GM18508 (cell line): ENCODE results near the gene SLC35E4.

Experiments
- ATAC-seq: cut with Tn5 transposase; IDR thresholded peaks from one replicate; pipeline ENCODE4 v1.9.1; 2021; ENCODE audit warnings: moderate number of reproducible peaks; ENCODE audit not compliant: insufficient read depth, unreplicated experiment

SLC35E4 gene

GRCh38 chr22:30681831-30682230 lies 46.2 kb downstream of the SLC35E4 start:
- no peak for ATAC-seq

- ATAC-seq, result no peak
Measured at GRCh38 chr22:30685178-30685577, 49.6 kb downstream of the SLC35E4 start.

GRCh38 chr22:30687358-30687757 lies 51.8 kb downstream of the SLC35E4 start:
- ATAC-seq, result no peak

- no peak for ATAC-seq
Measured at GRCh38 chr22:30689622-30690021, 54.0 kb downstream of the SLC35E4 start.

- no peak for ATAC-seq
Measured at GRCh38 chr22:30691204-30691603, 55.6 kb downstream of the SLC35E4 start.

- no peak for ATAC-seq
Measured at GRCh38 chr22:30694171-30694639, 58.6 kb downstream of the SLC35E4 start.

DNA sequence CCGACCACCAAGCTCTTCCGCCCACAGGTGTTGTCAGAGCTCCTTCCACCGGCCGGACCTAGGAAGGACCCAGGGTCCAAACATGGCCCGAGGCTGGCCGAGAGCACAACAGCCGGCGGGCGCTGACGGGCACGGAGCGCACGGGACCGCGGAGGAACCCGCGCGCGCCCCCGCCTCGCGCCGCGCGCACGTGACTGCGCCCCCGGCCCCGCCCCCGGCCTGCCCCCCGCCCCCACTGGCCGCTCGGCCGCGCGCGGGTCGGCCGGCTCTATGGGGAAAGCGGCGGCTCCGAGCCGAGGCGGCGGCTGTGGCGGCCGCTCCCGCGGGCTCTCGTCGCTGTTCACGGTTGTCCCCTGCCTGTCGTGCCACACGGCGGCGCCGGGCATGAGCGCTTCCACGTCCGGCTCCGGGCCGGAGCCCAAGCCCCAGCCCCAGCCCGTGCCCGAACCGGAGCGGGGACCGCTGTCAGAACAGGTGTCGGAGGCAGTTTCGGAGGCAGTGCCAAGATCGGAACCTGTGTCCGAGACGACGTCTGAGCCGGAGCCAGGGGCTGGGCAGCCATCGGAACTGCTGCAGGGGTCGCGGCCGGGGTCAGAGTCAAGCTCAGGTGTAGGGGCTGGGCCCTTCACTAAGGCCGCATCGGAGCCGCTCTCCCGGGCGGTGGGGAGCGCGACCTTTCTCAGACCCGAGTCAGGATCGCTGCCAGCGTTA lies 59.2 kb downstream of the SLC35E4 start, which contains the start of gene OSBP2:
TSS of gene OSBP2 (plus strand) at position 235 of the 711 bp plus-strand sequence. CDS start at position 271, 36 bp downstream.
- no peak for ATAC-seq

- ATAC-seq, result no peak
Measured at GRCh38 chr22:30695351-30695851, 59.8 kb downstream of the SLC35E4 start.

DNA sequence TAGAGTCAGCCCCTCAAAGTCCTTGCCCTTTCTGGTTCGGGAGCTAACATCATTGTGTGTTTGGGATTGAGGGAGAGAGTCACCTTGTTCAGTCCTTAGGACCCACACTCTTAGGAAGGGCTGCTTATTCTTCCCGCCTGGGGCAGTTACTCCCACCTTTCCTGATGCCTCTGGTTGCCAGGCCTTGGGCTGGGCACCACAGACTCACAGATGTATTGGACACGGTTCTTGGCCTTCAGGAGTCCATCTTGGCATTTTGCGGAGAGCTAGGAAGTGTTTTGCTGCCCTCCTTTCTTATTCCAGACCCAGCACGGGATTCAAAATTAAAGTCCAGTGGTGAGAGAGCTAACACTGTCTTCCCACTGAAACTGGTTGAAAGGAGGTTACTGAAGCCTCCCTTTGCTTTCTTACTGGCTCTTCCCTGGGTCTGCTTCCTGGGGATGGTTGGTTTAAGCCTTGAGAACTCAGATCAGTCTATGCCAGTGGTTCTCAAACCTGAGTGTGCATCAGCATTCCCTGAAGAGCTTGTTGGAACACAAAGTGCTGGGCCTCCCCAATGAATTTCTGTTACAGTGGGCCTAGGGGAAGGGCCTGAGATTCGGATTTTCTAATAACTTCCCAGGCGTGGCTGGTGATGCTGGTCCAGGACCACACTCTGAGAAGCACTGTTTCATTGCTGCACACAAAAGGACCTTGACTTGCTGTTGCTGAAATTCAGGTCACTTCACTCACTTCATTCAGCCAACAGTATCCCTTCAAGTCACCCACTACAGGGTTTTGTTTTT lies 60.5 kb downstream of the SLC35E4 start:
- no peak for ATAC-seq
